Measurements from ENCODE around the gene MACF1.
A peak's percentile ranks its signal among the peaks of the same experiment; 100 is the strongest.

Gene MACF1

GRCh38 chr1:39268112-39268581 lies 63.7 kb downstream of the MACF1 start:
- DNase-seq, result peak; percentile 11

- no peak for DNase-seq
Observed at GRCh38 chr1:39268906-39269305, 64.4 kb downstream of the MACF1 start.

- no peak for DNase-seq
Observed at GRCh38 chr1:39269349-39269748, 64.9 kb downstream of the MACF1 start.

- no peak for DNase-seq
Observed at GRCh38 chr1:39269791-39270342, 65.4 kb downstream of the MACF1 start.

- no peak for DNase-seq
Observed at GRCh38 chr1:39270368-39270767, 65.9 kb downstream of the MACF1 start.

- DNase-seq, result peak; percentile 7
Observed at GRCh38 chr1:39272027-39272797, 67.7 kb downstream of the MACF1 start.

GRCh38 chr1:39272798-39273469 lies 68.4 kb downstream of the MACF1 start:
- no peak for DNase-seq

- no peak for DNase-seq
Observed at GRCh38 chr1:39275836-39276507, 71.5 kb downstream of the MACF1 start.

- DNase-seq, result no peak
Observed at GRCh38 chr1:39277879-39278278, 73.4 kb downstream of the MACF1 start.

- DNase-seq, result no peak
Observed at GRCh38 chr1:39282537-39283216, 78.2 kb downstream of the MACF1 start.

- DNase-seq, result no peak
Observed at GRCh38 chr1:39283858-39284257, 79.4 kb downstream of the MACF1 start.

GRCh38 chr1:39287541-39287940 lies 83.0 kb downstream of the MACF1 start:
- no peak for DNase-seq

- DNase-seq, result no peak
Observed at GRCh38 chr1:39288735-39289465, 84.4 kb downstream of the MACF1 start.

- DNase-seq, result no peak
Observed at GRCh38 chr1:39292401-39292800, 87.9 kb downstream of the MACF1 start.

- no peak for DNase-seq
Observed at GRCh38 chr1:39293375-39294070, 89.0 kb downstream of the MACF1 start.

- DNase-seq, result no peak
Observed at GRCh38 chr1:39294531-39294930, 90.0 kb downstream of the MACF1 start.

- no peak for DNase-seq
Observed at GRCh38 chr1:39295901-39296300, 91.4 kb downstream of the MACF1 start.

- no peak for DNase-seq
Observed at GRCh38 chr1:39297551-39297950, 93.1 kb downstream of the MACF1 start.

GRCh38 chr1:39301606-39302005 lies 97.1 kb downstream of the MACF1 start:
- DNase-seq, result no peak

GRCh38 chr1:39305555-39305954 lies 101.1 kb downstream of the MACF1 start:
- no peak for DNase-seq

- no peak for DNase-seq
Observed at GRCh38 chr1:39310015-39310414, 105.5 kb downstream of the MACF1 start.

GRCh38 chr1:39310691-39311090 lies 106.2 kb downstream of the MACF1 start:
- no peak for DNase-seq

Data from stimulated activated CD4-positive, alpha-beta T cell treated with anti-CD3 and anti-CD28 coated beads, Interleukin-4, amount 100 ng/mL, for 24 hours (primary cell).